HG03097 (cell line): ENCODE measurements around the gene CFAP53.
"Not testable (repeated sequence)": the region's sequence is repeated elsewhere in the genome, so short reads cannot be mapped to it uniquely, and the experiment has no call there.

Source experiments
- ATAC-seq: cut with Tn5 transposase; IDR thresholded peaks from one replicate; pipeline ENCODE4 v1.9.1; 2021; ENCODE audit not compliant: unreplicated experiment, low FRiP score

The CFAP53 gene

GRCh38 chr18:50266248-50266704 is at the start of gene CFAP53:
Gene CFAP53, minus strand, starts transcription at chr18:50266495. Its CDS starts 91 bp downstream, at chr18:50266404.
- peak; percentile 75 for ATAC-seq

GRCh38 chr18:50315100-50315871 is 49.0 kb upstream of the CFAP53 start:
- ATAC-seq, result peak; percentile 61

- ATAC-seq, result no peak
Observed at GRCh38 chr18:50313873-50314460, 47.7 kb upstream of the CFAP53 start.

GRCh38 chr18:50313031-50313607 is 46.8 kb upstream of the CFAP53 start:
- peak; percentile 41 for ATAC-seq

- ATAC-seq, result peak; percentile 63
Observed at GRCh38 chr18:50312296-50313030, 46.2 kb upstream of the CFAP53 start.

- ATAC-seq, result no peak
Observed at GRCh38 chr18:50311650-50312049, 45.4 kb upstream of the CFAP53 start.

- ATAC-seq, result no peak
Observed at GRCh38 chr18:50310080-50310479, 43.8 kb upstream of the CFAP53 start.

- not testable (repeated sequence) for ATAC-seq
Observed at GRCh38 chr18:50308851-50309250, 42.6 kb upstream of the CFAP53 start.

- peak; percentile 92 for ATAC-seq
Observed at GRCh38 chr18:50307738-50308470, 41.6 kb upstream of the CFAP53 start.

GRCh38 chr18:50307400-50307737 is 41.1 kb upstream of the CFAP53 start:
- no peak for ATAC-seq

GRCh38 chr18:50306944-50307343 is 40.6 kb upstream of the CFAP53 start:
- no peak for ATAC-seq

GRCh38 chr18:50301074-50301473 is 34.8 kb upstream of the CFAP53 start:
- no peak for ATAC-seq

- ATAC-seq, result no peak
Observed at GRCh38 chr18:50299626-50300388, 33.5 kb upstream of the CFAP53 start.

- ATAC-seq, result peak; percentile 23
Observed at GRCh38 chr18:50298443-50299284, 32.4 kb upstream of the CFAP53 start.

- ATAC-seq, result peak; percentile 95
Observed at GRCh38 chr18:50297621-50298442, 31.5 kb upstream of the CFAP53 start.

- ATAC-seq, result no peak
Observed at GRCh38 chr18:50293039-50293438, 26.7 kb upstream of the CFAP53 start.

- no peak for ATAC-seq
Observed at GRCh38 chr18:50289108-50289443, 22.8 kb upstream of the CFAP53 start.
